ENCODE data around the gene RRN3. TPM values are rescaled to one million over a fixed set of nuclear protein-coding genes. Genes with fewer than 3 reads are reported as not detected.
"Not testable (repeated sequence)": the region's sequence is repeated elsewhere in the genome, so short reads cannot be mapped to it uniquely, and the experiment has no call there.

RRN3 gene
- total RNA-seq, 1 donor from 2014 or later = 34.1 TPM

DNA sequence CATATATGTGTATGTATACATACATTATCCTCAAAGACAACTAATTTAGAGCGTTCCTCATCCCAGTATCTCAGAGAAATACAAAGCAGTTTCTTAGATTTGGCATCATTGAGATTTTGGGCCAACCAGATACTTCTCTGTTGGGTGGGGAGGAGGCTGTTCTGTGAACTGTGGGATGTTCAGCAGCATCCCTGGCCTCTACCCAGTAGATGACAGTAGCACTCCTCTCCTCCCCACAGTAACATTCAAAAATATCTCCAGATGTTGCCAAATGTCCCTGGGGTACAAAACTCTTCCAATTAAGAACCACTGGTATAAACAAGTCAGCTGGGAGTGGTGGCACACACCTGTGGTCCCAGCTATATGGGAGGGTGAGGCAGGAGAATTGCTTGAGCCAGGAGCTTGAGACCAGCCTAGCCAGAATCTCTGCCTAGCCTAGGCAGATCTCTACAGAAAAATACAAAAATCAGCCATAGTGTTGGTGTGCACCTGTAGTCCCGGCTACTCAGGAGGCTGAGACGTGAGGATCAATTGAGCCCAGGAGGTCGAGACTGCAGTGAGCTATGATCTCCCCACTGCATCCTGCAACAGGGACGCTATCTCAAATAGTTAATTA is 6.4 kb upstream of the RRN3 start:
- intact Hi-C loops (cut with micrococcal nuclease) = not testable (repeated sequence)

DNA sequence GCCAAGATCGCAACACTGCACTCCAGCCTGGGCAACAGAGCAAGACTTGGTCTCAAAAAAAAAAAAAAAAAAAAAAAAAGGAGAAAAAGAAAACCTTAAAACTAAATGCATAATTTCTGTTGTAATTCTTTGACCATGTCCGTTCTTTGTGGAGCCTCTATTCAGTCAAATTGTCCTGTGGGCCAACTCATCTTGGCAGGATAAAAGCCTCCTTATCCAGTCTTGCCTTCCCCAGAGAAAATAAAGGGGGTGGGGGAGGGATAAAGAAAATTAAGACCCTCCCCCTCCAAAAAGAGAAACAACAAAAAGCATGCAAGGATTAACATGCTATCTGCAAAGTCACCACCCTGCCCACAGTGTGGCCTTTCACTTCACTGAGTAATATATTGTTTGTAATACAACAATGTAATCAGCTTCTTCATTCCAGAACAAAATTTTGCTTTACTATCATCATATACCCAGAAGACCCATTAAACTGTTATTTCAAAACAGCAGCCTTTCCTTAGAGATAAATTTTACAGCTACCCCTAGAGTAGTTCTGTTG is 5.4 kb upstream of the RRN3 start:
- intact Hi-C loops (cut with micrococcal nuclease) = loop anchor here (10.0 kb wide), 1 partner anchor 545 kb away; the partner anchor contains the start of gene MARF1

DNA sequence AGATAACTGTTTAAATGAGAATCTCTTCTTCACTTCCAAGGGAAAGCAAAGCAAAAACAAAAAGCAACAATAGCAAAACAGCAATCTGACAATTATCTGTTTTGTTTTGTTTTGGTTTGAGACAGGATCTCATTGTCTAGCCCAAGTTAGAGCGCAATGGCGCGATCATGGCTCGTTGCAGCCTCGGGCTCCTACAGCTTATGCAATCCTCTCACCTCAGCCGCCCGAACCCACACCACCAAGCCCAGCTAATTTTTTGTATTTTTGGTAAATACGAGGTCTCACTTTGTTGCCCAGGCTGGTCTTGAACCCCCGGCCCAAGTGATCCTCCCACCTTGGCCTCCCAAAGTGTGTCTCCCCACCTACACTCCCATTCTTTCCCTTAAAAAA is 2.5 kb upstream of the RRN3 start:
- intact Hi-C loops (cut with micrococcal nuclease) = loop anchor here (10.0 kb wide), 1 partner anchor 548 kb away; the partner anchor contains the start of gene MARF1

DNA sequence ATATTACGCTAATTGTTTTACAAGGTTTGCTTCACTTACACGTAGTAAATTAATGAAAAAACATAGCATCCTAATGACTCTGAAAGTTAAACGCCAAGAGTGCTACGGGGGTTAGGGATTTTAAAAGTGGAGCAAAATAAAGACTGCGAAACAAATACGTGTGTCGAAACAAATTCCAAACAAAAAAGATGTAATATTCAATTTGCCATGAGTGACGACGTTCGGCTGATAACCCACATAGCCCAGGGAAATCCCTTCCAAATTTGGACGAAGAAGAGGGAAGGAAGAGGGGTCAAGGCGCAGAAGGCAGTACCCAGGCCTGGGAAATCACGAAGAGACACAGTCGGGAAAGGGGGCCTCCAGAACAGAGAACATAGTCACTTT is 509 bp downstream of the RRN3 start:
- intact Hi-C loops (cut with micrococcal nuclease) = loop anchor here (5.0 to 10.0 kb wide), 2 partner anchors 461 to 551 kb away; partner anchors contain the start of genes BFAR, MARF1 and PARN

DNA sequence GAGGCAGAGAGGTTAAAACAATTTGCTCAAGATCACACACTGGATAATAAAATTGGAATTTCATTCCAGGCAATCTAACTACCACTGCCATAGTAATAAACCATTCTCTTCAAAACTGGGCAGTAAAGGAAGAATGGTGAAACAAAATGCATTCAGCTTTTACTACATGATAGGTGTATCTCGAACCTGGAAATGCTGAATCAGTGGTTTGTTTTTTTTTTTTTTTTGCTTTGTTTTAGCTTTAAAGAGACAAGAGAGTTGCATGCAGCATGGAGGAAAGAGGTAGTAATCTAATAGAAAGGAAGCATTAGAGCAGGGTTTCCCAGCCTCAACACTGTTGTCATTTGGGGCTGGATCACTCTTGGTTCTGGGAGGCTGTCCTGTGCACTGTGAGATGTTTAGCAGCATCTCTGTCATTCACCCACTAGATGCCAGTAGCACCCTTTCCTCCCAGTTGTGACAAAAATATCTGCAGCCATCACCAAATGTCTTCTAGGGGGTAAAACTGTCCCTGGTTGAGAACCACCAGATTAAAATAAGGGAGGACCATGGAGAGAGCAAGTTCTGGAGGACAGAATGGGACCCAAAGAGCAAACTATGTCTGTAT is 3.3 kb downstream of the RRN3 start:
- intact Hi-C loops (cut with micrococcal nuclease) = loop anchor here (5.0 to 10.0 kb wide), 2 partner anchors 458 to 554 kb away; partner anchors contain the start of genes BFAR, MARF1 and PARN

DNA sequence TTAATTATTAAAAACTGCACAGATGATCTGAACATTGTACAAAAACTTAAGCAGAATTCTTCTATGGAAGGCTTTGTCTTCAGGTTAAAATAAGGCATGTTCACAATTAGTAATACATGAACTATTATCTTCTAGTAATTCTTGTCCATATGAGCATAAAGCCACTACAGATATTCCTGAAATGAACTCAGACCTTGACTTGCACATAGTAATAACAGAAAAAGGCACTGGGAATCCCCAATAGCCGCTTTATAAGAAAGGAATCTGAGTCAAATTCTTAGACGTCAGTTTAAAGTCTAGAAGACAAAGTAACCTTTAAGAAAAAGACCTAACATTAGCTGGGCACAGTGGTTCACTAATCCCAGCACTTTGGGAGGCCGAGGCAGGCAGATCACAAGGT is 11.3 kb downstream of the RRN3 start:
- intact Hi-C loops (cut with micrococcal nuclease) = not testable (repeated sequence)

DNA sequence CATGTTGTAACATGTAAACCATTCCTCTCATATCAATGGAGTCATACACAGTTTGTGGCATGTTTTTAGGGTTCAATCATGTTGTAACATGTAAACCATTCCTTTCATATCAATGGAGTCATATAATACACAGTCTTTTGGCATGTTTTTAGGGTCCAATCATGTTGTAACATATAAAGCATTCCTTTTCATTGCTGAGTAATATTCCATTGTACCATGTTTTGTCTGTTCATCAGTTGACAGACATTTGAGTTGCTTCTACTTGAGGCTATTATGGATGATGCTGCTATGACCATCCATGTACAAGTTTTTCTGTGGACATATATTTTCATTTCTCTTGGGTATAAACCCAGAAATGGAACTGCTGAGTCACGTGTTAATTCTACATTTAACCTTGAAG is 13.2 kb downstream of the RRN3 start:
- intact Hi-C loops (cut with micrococcal nuclease) = not testable (repeated sequence)

DNA sequence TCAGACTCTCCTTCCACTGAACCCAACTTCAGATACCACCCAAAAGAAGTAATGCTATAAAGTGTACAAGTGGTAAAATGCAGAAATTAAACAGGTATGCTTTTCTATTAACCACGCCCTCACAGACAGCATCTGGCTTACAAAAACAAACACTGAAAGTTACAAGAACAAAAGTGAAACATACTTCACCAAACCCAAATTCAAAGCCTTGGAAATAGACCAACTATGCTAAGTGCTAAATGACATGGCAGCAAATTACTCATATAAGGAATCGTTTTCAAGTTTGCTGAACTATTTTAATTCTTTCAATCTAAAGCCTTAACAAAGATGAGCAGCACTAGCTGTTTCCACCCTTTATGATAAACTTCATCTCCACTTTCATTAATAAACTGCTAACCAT is 17.9 kb downstream of the RRN3 start:
- intact Hi-C loops (cut with micrococcal nuclease) = not testable (repeated sequence)

DNA sequence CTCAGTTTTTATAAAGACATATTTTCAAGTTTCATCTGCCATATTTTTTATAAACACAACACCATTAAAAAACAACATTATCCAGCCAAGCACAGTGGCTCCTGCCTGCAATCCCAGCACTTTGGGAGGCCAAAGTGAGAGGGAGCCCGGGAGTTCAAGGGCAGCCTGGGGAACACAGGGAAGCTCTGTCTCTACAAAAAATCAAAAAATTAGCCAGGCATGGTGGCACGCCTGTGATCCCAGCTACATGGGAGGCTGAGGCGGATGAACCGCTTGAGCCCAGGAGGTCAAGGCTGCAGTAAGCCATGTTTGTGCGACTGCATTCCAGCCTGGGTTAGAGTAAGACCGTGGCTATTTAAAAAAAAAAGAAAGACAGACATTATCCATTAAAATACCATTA is 21.0 kb downstream of the RRN3 start:
- intact Hi-C loops (cut with micrococcal nuclease) = no loop called here

DNA sequence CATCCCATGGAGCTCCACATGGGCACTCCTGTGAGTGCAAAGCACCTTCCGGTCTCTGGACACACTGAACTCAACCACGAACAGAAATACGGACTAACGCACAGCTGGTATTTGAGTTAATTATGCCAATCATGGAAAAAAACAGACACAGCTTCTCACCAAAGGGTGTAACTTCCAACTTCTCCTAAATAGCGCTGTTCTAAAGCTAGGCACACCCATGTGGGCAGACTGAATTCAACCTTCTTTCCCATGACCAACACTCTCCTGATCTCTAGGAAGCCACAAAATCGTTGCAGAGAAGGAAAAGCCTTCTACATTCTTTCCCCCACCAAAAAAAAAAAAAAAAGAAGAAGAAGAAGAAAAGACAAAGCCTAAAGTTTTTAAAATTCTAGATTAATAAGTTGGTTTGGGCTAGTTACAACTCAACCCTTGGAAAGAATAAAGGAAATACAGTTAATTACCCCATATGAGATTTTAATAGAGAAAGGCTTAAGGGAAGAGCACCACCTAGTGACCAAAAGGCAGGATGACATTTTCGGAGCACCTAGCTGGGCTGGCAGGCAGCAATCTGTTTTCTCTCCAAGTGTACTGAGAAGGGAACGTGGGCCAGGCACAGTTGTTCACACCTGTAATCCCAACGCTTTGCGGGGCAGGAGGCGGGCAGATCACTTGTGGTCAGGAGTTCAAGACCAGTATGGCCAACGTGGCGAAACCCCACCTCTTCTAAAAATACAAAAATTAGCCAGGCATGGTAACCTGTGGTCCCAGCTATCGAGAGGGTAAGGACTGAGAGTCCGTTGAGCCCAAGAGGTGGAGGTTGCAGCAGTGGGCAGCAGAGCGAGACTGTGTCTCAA is 21.9 kb downstream of the RRN3 start:
- intact Hi-C loops (cut with micrococcal nuclease) = not testable (repeated sequence)

DNA sequence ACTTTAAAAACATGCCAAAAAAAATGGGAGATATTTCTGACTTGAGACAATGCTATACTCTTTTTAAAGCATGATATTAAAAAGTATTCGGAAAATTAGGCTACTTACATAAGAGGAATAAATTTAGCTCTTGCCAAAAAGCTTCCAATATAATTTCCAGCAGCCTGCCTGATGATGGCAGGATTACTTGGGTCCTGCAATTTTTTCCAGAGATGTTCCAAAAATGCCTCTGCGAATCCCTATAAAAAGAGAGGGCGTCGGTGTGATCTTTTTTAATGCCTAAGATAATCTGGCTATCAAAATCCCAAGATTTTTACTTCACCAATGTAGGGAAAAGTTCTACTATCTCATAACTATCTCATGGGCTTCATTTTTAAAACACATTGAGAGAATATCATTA is 23.1 kb downstream of the RRN3 start:
- intact Hi-C loops (cut with micrococcal nuclease) = not testable (repeated sequence)

DNA sequence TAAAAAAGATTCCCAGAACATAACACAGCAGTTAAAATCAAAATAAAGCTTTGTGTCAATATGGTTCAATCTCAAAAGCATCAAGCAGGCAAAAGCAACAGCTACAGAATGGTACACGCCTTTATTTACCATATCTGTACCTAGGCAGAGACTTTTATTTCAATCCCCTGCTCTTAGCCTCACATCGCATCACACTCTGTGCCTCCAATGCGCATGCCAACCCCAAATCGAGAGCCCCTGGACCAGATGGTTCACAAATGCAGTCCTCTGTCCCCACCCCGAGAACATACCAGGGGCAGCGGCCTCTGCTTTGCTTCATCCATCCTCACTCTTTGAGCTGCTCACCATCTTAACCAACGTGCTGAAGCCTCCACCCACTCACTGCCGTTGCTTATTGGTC is 27.4 kb downstream of the RRN3 start:
- intact Hi-C loops (cut with micrococcal nuclease) = not testable (repeated sequence)

DNA sequence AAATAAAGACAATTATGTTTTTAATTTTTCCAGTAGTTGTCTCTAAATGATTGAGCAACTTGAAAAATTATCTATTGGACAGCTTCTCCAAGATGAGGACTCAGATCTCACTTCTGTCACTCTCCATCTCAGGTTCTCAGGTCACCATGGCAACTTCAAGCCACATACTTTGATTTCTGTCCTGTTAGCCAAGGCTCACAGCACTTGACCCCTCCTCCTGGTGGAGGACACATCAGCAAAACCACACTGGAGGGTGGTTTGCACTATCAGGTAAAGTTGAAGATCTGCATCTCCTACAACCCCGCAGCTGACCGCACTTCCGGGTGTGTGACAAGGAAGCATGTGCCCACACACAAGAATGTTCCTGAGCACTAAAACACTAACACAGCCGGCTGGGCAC is 28.1 kb downstream of the RRN3 start:
- intact Hi-C loops (cut with micrococcal nuclease) = not testable (repeated sequence)

DNA sequence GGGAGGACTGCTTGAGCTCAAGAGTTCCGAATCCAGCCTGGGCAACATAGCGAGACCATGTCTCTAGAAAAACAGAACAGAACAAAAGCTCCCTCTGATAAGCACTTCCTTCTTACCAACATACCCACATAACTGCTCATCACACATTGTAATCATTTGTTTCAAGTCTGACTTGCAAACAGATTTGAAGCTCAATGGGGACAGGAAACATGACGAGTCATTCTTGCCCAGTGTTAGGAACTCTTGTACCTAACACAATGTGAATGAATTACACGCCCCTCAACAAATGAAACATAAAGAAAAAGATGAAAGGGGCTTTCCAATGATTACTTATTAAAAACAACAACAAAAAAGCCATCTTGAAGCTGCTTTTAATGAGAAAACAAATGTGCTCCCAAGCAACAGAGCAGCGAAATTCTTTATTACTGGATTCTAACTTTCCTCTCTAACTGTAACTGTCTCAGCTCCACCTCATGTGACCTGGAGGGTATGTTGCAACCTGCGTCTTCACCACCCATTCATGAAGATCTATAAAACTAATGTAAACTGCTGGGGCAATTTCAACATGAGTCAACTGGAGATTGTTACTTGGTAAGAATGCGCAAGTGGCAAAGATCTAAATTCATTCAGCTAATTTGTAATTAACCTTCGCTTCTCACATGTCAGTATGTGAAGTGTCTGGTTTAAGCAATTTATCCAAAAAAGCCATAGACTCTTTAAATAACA is 31.8 kb downstream of the RRN3 start:
- intact Hi-C loops (cut with micrococcal nuclease) = not testable (repeated sequence)

DNA sequence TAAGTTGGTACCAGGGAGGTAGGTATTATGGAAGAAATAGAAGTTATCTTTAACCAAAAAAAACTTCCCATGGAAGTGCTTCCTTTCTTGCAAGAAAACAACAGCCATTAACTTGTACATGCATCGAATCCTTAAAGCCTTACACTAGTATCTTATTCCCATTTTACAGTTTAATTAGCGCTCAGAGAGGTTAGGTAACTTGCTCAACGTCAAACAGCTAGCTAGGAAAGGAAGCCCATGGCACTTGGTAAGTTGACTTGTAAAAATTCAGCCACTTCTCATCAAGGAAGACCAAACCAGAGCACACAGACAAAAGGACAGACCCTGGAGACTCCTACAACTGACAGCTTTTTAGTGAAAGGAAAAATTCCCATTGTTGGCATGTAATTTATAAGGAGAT is 34.7 kb downstream of the RRN3 start:
- intact Hi-C loops (cut with micrococcal nuclease) = loop anchor here (5.0 kb wide), 2 partner anchors 533 to 828 kb away; partner anchors contain the start of gene CEP20

DNA sequence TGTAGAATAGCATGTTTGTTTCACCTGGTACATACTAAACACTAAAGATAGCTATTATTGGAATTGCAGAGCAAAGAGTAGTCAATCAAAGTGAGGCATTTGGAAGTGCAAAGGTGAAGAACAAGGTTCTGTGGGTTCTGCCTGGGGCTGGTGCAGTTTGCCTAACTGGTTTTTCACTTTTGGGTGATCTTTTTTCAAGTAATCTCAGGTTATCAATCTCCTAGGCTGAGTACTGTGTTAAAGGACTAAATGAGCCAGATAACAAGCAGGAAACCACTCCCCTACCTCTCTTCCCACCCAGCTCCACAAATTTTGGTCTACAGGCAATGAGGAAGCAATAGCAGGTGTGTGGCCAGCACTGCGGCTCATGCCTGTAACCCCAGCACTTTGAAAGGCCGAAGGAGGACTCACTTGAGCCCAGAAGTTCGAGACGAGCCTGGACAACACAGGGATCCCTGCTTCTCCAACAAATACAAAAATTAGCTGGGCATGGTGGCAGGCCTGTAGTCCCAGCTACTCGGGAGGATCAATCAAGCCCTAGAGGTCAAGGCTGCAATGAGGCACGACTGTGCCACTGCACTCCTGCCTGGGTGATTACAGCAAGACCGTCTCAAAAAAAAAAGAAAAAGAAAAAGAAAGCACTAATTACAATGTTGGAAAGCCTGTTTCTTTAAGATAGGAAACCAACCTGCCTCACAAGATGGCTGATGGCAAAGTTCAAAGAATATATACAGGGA is 36.2 kb downstream of the RRN3 start:
- intact Hi-C loops (cut with micrococcal nuclease) = loop anchor here (5.0 kb wide), 2 partner anchors 534 to 829 kb away; partner anchors contain the start of gene CEP20

DNA sequence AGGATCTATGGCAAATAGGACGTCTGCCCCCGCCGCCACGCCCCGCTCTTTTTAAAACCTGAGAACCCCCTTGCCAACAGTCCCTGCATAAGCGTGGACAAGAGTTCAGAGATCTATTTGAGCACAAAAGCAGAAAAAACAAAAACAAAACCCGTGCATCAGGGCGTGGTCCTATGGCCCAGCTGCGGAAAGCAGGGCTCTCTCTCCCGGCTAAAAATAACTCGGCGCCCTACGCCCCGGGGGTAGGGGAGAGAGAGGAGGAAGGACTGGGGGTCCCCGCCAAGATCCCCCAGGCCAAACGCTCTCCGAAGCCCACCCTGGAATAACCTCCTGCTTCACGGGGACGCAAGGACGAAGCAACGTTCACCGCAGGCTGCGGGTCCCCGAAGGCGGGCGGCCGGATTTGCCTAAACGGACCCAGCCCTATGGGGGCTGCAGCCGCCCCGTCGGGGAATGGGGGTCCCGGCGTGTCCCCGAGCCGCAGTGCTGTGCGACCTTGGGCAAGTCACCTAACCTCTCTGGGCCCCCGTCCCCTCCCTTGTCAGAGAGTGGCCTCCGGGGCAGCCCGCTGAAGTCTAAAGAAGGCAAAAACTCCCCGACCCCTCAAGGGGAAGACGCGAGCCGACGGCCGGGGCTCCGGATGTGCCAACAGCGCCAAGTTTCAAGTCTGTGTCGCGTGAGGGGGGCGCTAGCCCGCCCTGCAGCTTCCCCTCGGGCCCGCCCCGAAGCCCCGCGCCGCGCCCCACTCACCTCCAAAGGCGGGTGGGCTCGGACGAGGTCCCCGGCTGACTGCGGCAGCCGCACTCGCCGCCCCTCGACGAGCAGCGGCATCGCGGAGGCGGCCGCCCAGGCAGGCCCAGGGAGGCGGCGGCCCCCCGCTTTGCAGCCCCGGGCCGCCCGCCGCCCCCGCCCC is 38.7 kb downstream of the RRN3 start:
- intact Hi-C loops (cut with micrococcal nuclease) = loop anchor here (1.0 to 5.0 kb wide), 7 partner anchors 39 to 832 kb away; partner anchors contain the start of genes CEP20, MARF1, PARN and PDXDC1

DNA sequence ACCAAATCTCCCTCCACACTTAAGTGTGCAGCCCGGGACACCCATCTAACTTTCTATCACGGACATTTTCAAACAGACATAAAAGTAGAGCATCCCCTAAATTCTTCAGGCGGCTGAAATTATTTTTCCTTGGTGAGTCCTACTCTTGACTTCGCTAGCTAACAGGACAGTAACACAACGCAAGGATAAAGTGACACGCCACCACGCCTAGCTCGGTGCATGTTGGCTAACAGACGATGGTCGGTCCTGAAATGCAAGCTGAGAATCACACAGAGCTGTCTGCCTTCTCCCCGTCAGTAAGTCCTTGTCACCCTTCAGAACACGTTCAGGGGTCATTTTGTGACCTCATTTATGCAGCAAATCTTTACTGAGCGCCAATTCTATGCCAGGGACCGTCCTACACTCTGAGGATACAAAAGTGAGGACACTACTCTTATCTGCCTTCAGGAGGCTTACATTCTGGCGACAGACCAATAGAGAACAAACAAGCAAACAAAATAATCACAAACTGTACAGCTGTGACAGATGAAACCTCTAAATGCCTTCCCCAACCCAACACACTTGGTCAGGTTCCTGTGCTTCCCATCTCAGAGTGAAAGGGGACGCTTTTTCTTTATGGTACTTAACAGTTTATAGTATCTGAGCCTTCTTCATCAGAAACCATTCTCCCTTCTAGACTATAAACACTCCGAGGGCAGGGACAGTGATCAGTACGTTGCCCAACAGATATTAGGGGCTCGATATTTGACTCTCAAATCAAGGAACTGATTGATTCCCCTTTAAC is 39.5 kb downstream of the RRN3 start:
- intact Hi-C loops (cut with micrococcal nuclease) = loop anchor here (1.0 to 5.0 kb wide), 3 partner anchors 40 to 833 kb away; partner anchors contain the start of gene CEP20

All from T-helper 1 cell treated with Interleukin-12 subunit alpha and Interleukin-12 subunit beta and Interleukin-4 antibody, amounts not matched to agents 30 ng/mL and 1 ng/mL, for 36 hours (primary cell).